Measurements from ENCODE around the gene ATOX1. TPM values are rescaled to one million over a fixed set of nuclear protein-coding genes. Genes with fewer than 3 reads are reported as not detected.
A peak's percentile ranks its signal among the peaks of the same experiment; 100 is the strongest.

Gene ATOX1
- total and polyA plus RNA-seq, 2 of the 4 experiments (the other 2 are of a cell fraction) = 56.3 to 360 TPM

DNA sequence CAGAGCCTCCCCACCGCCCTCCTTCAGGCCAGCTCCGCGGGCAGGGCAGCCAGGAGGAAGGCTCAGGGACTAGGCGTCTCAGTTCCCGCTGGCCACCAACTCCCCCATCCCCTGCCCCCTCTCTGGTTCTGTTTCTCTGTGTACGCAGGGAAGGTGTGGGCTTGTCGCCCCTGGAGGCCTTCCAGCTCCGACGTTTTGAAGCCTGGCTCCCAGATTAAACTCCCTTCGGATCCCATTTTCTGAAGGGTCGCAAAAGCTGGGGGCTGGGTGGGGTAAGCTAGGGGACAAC, 346 bp downstream of the ATOX1 start:
- H3K27ac ChIP-seq (ENCODE audit: insufficient read depth, low read length) = peak overlapping the region; percentile 65

More for the DNA sequence above, 346 bp downstream of the ATOX1 start:
- Histone ChIP-seq H2BK120ac (ENCODE audit: low read depth, low read length) (peak overlapping the region; percentile 14; the same call in 1 of the 2 replicates), H2AFZ (replicated peaks; ENCODE audit: low read length, poor library complexity) (peak overlapping the region; percentile 97), H4K5ac (ENCODE audit: low read depth, low read length) (no peak overlapping the region), H3K4ac (ENCODE audit: low read depth, low read length) (peak overlapping the region; percentile 80), H3K9ac (ENCODE audit: low read depth, low read length) (peak overlapping the region; percentile 89), H2BK20ac (ENCODE audit: low read depth, low read length) (no peak overlapping the region), H2AK9ac (replicated peaks; ENCODE audit: low read depth, low read length, poor library complexity) (peak overlapping the region; percentile 90), H3K4me3 (ENCODE audit: insufficient read depth, low read depth, low read length) (peak overlapping the region; percentile 88), H3K36me3 (ENCODE audit: control insufficient read depth, insufficient read depth, low read length) (peaks cover 2% of the 10 kb centered on the region; the same call in 1 of the 2 replicates), H3K9me1 (ENCODE audit: insufficient read depth, low read length) (peaks cover 11% of the 10 kb centered on the region; the same call in 1 of the 2 replicates), H3K18ac (ENCODE audit: low read depth, low read length) (0 out of 2 replicates have a peak overlapping the region, but pooled peaks have one; percentile 6), H3K56ac (ENCODE audit: extremely low read depth, insufficient read depth, low read length) (peak overlapping the region; percentile 70), H2BK15ac (ENCODE audit: low read depth, low read length) (no peak overlapping the region), H3K9me3 (ENCODE audit: control insufficient read depth, insufficient read depth, low read length) (no peaks in the 10 kb centered on the region), H4K8ac (ENCODE audit: low read depth in 2 of 2, low read length in 2 of 2) (peak overlapping the region in 1 of 2 experiments; percentile 6; a peak in 2 of 4 replicates), H4K91ac (ENCODE audit: insufficient read depth, low read depth, low read length) (peak overlapping the region; percentile 56; the same call in 1 of the 2 replicates), H4K20me1 (ENCODE audit: insufficient read depth, low read length) (peaks cover 4% of the 10 kb centered on the region), H3K4me1 (ENCODE audit: control insufficient read depth, insufficient read depth, low read length) (peaks cover 10% of the 10 kb centered on the region; the same call in 1 of the 2 replicates), H3K14ac (replicated peaks; ENCODE audit: low read depth, low read length) (peak overlapping the region; percentile 92), H3K79me1 (ENCODE audit: low read depth in 1 of 2, low read length in 2 of 2) (peaks cover 22 to 43% of the 10 kb centered on the region in 2 experiments), H3K27me3 (ENCODE audit: control insufficient read depth, insufficient read depth, low read length) (no peaks in the 10 kb centered on the region), H3K23ac (ENCODE audit: low read depth, low read length) (peak overlapping the region; percentile 83), H2BK5ac (ENCODE audit: low read depth, low read length, poor library complexity, severe bottlenecking) (peak overlapping the region; percentile 46), H2AK5ac (ENCODE audit: low read depth, low read length) (peak overlapping the region; percentile 44; the same call in 1 of the 2 replicates), H3K4me2 (ENCODE audit: low read depth, low read length) (peak overlapping the region; percentile 74)
- ATAC-seq (ENCODE audit: low read depth) (peak; percentile 50), DNase-seq (no peak)
- in situ Hi-C loops (cut with MboI; ENCODE audit: low sequenced_read_pairs) (no loop called here), intact Hi-C loops (cut with micrococcal nuclease) (no loop called here), dilution Hi-C loops (cut with HindIII; ENCODE audit: low sequenced_read_pairs, unreplicated experiment) (no loop called here)
- TSS peak; percentile 44 for BruUV-seq (replicated peaks)
- TF ChIP-seq MXI1 (IDR thresholded peaks at IDR 0.05; ENCODE audit: borderline replicate concordance, low read depth, low read length) (no peak), POLR2A (IDR thresholded peaks at IDR 0.05; ENCODE audit: low read depth, low read length) (no peak), CEBPB (IDR thresholded peaks at IDR 0.05; ENCODE audit: low read depth, low read length) (no peak), RCOR1 (IDR thresholded peaks at IDR 0.05; ENCODE audit: insufficient replicate concordance, low read length) (no peak), CHD1 (IDR thresholded peaks at IDR 0.05; ENCODE audit: low read depth, low read length) (no peak), RAD21 (IDR thresholded peaks at IDR 0.05; ENCODE audit: low read length) (no peak), RFX5 (IDR thresholded peaks at IDR 0.05; ENCODE audit: low read depth, low read length) (no peak), BHLHE40 (IDR thresholded peaks at IDR 0.05; ENCODE audit: low read depth, low read length) (no peak), NFE2L2 (IDR thresholded peaks at IDR 0.05; ENCODE audit: low read depth, low read length) (no peak), MAFK (IDR thresholded peaks at IDR 0.05; ENCODE audit: low read depth, low read length) (no peak), MAZ (IDR thresholded peaks at IDR 0.05; ENCODE audit: borderline replicate concordance, low read depth, low read length) (no peak), SMC3 (IDR thresholded peaks at IDR 0.05; ENCODE audit: low read depth, low read length) (no peak), FOS (IDR thresholded peaks at IDR 0.05; ENCODE audit: low read depth, low read length) (no peak)
- TF ChIP-seq, protein P1, sequence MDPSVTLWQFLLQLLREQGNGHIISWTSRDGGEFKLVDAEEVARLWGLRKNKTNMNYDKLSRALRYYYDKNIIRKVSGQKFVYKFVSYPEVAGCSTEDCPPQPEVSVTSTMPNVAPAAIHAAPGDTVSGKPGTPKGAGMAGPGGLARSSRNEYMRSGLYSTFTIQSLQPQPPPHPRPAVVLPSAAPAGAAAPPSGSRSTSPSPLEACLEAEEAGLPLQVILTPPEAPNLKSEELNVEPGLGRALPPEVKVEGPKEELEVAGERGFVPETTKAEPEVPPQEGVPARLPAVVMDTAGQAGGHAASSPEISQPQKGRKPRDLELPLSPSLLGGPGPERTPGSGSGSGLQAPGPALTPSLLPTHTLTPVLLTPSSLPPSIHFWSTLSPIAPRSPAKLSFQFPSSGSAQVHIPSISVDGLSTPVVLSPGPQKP (IDR thresholded peaks at IDR 0.05; ENCODE audit: borderline replicate concordance, low read depth, low read length) = no peak
- TF ChIP-seq, protein P2, sequence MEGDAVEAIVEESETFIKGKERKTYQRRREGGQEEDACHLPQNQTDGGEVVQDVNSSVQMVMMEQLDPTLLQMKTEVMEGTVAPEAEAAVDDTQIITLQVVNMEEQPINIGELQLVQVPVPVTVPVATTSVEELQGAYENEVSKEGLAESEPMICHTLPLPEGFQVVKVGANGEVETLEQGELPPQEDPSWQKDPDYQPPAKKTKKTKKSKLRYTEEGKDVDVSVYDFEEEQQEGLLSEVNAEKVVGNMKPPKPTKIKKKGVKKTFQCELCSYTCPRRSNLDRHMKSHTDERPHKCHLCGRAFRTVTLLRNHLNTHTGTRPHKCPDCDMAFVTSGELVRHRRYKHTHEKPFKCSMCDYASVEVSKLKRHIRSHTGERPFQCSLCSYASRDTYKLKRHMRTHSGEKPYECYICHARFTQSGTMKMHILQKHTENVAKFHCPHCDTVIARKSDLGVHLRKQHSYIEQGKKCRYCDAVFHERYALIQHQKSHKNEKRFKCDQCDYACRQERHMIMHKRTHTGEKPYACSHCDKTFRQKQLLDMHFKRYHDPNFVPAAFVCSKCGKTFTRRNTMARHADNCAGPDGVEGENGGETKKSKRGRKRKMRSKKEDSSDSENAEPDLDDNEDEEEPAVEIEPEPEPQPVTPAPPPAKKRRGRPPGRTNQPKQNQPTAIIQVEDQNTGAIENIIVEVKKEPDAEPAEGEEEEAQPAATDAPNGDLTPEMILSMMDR (conservative IDR thresholded peaks at IDR 0.05; ENCODE audit: low read depth, low read length) = no peak
- TF ChIP-seq, protein P3, sequence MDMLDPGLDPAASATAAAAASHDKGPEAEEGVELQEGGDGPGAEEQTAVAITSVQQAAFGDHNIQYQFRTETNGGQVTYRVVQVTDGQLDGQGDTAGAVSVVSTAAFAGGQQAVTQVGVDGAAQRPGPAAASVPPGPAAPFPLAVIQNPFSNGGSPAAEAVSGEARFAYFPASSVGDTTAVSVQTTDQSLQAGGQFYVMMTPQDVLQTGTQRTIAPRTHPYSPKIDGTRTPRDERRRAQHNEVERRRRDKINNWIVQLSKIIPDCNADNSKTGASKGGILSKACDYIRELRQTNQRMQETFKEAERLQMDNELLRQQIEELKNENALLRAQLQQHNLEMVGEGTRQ (IDR thresholded peaks at IDR 0.05; ENCODE audit: low read depth, low read length) = no peak
- CTCF ChIA-PET = interaction anchor here (1.0 kb wide), 1 partner anchor 99 kb away, joined by 3 read pairs; no protein-coding TSS in a partner anchor
- POLR2A ChIA-PET (ENCODE audit: unreplicated experiment) = interaction anchor here (0.8 kb wide), 1 partner anchor 62 kb away, joined by 3 read pairs; no protein-coding TSS in a partner anchor
- no CpG with 5 or more reads among the region's 11 CpGs for WGBS, 2 experiments (ENCODE audit: extremely low coverage in 2 of 2, insufficient read length in 1 of 2)

All from IMR-90 (cell line).